NCI-H2196 treated with DMSO at 0.1 percent for 48 hours (cell line): ENCODE data around the gene FANCC.

Experiments used
- DNase-seq: peaks from one replicate; lab custom pipeline; 2025; ENCODE audit not compliant: unreplicated experiment; lab: John Stamatoyannopoulos, UW

The FANCC gene

DNA sequence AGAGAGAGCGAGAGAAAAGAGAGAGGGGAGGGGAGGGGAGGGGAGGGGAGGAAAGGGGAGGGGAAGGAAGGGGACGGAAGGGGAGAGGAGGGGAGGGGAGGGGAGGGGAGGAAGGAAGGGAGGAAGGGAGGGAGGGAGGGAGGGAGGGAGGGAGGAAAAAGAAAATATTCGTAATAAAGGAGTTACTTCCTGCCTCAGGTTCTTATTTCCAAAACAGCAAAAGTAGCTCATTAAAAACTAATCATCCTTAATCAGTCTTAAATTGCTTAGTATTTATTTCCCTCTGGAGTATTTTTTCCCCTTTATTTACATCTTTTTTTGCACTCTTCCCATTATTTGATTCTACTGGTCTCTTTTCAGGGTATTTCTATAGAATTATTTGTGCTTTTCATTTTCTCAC is 162.3 kb downstream of the FANCC start:
- no peak for DNase-seq

DNA sequence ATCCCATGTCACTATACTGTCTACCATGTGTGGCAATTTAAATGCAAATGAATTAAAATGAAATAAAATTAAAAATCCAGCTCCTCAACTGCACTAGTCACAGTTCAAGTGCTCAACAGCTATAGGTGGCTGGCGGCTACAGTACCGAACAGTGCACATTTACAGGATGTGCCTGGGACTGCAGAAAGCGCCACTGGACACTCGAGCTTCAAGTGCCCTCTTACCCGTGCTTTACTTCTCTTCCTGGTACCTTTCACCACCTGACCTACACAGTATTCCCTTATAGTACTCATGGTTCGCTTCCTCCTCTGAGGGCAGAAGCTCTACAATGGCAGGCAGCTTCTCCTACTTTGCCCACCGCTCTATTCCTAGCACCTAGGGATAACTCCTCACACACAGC is 166.6 kb downstream of the FANCC start:
- peak; percentile 49 for DNase-seq

DNA sequence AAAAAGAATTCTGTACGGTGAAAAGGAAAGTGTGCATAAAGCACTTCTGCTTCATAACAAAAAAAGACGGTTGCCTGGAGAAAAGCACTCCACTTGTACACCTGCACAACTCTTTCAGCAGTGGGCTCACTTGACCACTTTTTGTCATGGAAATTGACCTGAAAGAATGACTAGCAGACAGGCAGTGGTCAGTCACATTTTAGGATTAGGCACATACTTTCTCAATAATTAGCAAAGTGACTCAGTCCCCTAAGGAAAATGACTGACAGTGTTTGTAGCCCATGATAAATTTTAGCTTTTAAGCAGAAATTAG is 169.3 kb downstream of the FANCC start:
- no peak for DNase-seq

DNA sequence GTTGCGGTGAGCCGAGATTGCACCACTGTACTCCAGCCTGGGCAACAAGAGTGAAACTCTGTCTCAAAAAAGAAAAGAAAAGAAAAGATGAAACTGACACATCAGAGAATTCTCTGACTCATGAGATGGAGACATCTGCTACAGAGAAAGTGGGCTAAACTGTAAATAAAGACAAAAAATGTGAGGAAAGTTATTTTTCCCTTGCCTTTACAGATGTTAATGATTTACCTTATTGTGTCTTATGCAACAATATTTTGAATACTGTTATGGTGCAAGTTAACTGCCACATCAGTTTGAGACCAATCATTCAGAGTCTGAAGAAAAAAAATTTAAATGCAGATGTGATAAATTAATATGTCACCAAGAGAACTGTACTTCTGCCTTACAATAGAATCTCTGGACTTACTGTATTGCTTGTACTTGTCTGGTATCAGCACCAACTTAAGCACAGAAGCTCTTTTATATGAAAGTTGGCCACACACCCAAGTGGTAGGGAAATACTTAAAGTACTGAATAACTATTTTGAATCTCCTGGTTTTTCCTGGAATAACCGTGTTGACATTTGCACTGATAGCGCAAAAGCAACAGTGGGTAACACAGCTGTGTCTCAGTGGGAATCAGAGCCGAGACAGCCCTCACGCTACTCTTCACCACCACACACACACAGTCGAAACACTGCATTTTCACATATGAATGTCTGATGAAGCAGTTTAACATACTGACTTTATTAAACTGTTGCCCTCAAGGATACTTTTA is 169.9 kb downstream of the FANCC start:
- no peak for DNase-seq

GRCh38 chr9:95143591-95144561 is 173.6 kb downstream of the FANCC start:
- DNase-seq, result no peak

GRCh38 chr9:95142728-95143127 is 174.8 kb downstream of the FANCC start:
- no peak for DNase-seq

DNA sequence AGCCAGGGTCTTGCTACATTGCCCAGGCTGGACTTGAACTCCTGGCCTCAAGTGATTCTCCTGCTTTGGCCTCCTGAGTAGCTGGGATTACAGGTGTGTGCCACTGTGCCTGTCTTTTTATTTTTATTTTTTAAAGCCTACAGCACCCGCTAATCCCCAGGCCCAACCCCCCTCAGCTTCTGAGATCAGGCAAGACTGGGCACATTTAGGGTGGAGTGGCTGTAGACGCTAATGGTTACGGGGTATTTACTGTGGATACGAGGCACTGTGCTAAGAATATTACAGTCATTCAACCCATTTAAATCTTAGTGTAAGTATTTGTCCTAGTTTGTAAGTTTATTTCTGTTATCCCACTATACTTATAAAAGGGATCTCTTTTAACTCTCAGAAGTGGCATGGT is 175.2 kb downstream of the FANCC start:
- no peak for DNase-seq

GRCh38 chr9:95140821-95141220 is 176.7 kb downstream of the FANCC start:
- no peak for DNase-seq

DNA sequence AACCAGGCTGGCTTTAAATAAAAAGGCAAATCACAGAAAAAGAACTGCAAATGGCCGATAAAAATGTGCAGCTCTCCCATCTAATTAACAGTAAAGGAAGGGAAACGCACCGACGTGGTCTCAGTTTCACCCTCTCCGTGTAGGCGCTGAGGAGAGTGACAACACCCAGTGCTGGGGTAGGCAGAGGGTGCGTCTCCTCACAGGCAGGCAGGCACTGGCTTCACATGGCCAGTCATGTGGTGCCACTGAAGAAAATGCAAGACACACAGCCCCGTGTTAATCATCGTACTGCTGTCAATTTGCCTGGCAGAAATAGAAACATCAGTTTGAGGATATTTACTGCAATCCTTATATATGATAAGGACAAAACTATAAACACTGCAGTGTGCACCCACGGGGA is 178.4 kb downstream of the FANCC start:
- DNase-seq, result no peak

GRCh38 chr9:95138474-95138873 is 179.0 kb downstream of the FANCC start:
- peak; percentile 94 for DNase-seq

DNA sequence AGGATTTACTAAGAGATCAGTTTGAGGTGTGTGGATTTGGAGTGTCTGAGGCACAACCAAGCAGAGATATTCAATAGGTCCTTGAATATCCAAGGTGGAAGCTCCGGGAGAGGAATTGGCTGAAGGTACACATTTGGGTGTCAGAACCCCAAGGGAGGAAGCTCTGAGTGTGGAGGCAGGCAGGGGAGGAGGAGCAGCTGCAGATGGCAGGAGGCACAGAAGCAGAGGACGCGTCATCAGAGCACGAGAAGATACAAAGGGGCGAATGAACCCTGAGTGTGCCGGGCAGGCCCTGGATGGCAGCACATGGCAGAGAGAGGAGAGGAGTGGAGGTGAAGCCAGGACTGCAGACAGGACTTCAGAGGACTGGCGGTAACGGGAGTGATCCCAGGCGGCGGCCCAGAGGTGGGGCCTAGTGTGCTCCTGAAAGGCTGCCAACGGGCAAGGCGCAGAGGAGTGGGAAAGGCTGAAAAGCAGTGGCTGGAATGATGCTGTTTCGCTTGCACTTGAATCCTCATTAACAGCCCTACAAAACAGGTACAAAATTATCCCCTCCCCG is 179.8 kb downstream of the FANCC start:
- DNase-seq, result no peak

GRCh38 chr9:95135756-95136155 is 181.8 kb downstream of the FANCC start:
- DNase-seq, result no peak

DNA sequence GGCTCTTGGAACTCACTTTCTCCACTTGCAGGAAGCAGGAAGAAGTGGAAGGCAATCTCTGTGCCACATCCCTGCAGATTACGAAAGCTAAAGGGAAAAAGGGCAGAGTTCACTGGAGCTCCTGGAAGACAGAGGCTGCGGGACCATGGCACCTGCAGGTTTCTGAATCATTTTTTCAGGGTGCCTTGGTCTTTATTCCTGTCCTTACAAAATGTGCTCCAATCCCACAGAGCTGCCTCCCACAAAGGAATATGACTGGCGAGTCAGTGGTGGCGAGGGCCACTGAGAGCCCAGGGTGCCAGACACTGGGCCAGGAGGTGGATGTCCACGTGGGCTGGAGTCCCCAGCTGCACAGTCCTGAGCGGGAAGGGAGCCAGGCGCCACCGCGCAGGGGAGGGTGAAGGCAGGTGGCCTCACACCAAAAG is 183.0 kb downstream of the FANCC start:
- no peak for DNase-seq

- DNase-seq, result no peak
These were observed 184.2 kb downstream of the FANCC start for GRCh38 chr9:95133325-95133705.

- DNase-seq, result no peak
These were observed 184.9 kb downstream of the FANCC start for GRCh38 chr9:95132366-95133324.

GRCh38 chr9:95131023-95131943 is 186.2 kb downstream of the FANCC start:
- DNase-seq, result peak; percentile 29

DNA sequence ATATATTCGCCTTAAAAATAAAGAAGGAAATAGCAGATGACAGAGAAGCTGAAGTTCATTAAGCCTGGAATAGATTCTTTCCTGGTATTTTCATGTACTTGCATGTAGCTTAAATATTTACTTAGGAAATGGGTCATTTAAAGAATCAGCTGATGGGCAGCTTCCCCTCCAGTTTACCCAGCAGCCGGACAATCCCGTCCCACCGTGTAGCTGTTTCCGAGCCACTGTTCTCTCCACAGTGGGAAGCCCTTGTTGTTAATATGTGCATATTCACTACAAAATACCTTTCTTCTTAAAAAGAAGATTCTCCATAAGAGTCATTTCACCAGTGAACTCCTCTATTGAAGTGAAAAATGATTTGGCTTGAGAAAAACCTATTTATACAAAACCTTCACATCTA is 187.0 kb downstream of the FANCC start:
- DNase-seq, result no peak

- DNase-seq, result no peak
These were observed 187.8 kb downstream of the FANCC start for GRCh38 chr9:95129476-95130291.

GRCh38 chr9:95128177-95128524 is 189.4 kb downstream of the FANCC start:
- no peak for DNase-seq
